Astrocyte of the spinal cord (primary cell): ENCODE measurements around the gene UMPS.

Experiments used
- DNase-seq: peaks from one replicate; pipeline ENCODE4 v3.0.0; 2011; ENCODE audit warnings: low read depth, low spot score
- H3K4me3 ChIP-seq: 2 replicates; pipeline ENCODE4 v1.5.1; 2011; ENCODE audit warnings: low read depth, mild to moderate bottlenecking, low read length, moderate library complexity
- in situ Hi-C: cut with HindIII; loops from 2 replicates; pipeline ENCODE4 v1.10.0; 2017; ENCODE audit warnings: low sequenced_read_pairs
- TF ChIP-seq, protein P1 (sequence below): IDR thresholded peaks from 2 replicates; pipeline ENCODE4 v1.5.1; 2012; ENCODE audit warnings: low read depth, mild to moderate bottlenecking, low read length, inconsistent platforms

Gene UMPS

DNA sequence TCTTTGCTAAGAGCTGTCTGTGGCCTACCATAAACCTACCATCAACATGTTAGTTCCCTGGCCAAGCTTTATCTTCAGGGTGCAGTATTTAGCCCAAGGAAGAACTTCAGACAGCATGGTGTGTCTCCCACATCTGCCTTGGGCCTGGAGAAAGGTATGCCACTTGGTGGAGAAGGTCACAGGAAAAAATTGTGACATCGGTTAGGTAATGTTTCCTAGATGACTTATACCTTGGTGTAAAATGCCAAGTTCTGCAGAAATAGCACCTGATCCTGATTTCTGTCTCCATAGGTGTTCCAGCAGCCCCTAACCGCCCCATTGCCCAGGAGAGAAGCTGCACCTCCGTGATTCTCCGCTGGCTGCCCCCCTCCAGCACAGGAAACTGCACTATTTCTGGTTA, 33.0 kb upstream of the UMPS start:
- no peak overlapping the region for H3K4me3 ChIP-seq
- DNase-seq = no peak
- TF ChIP-seq, protein P1, sequence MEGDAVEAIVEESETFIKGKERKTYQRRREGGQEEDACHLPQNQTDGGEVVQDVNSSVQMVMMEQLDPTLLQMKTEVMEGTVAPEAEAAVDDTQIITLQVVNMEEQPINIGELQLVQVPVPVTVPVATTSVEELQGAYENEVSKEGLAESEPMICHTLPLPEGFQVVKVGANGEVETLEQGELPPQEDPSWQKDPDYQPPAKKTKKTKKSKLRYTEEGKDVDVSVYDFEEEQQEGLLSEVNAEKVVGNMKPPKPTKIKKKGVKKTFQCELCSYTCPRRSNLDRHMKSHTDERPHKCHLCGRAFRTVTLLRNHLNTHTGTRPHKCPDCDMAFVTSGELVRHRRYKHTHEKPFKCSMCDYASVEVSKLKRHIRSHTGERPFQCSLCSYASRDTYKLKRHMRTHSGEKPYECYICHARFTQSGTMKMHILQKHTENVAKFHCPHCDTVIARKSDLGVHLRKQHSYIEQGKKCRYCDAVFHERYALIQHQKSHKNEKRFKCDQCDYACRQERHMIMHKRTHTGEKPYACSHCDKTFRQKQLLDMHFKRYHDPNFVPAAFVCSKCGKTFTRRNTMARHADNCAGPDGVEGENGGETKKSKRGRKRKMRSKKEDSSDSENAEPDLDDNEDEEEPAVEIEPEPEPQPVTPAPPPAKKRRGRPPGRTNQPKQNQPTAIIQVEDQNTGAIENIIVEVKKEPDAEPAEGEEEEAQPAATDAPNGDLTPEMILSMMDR = no peak
- in situ Hi-C loops = no loop called here

DNA sequence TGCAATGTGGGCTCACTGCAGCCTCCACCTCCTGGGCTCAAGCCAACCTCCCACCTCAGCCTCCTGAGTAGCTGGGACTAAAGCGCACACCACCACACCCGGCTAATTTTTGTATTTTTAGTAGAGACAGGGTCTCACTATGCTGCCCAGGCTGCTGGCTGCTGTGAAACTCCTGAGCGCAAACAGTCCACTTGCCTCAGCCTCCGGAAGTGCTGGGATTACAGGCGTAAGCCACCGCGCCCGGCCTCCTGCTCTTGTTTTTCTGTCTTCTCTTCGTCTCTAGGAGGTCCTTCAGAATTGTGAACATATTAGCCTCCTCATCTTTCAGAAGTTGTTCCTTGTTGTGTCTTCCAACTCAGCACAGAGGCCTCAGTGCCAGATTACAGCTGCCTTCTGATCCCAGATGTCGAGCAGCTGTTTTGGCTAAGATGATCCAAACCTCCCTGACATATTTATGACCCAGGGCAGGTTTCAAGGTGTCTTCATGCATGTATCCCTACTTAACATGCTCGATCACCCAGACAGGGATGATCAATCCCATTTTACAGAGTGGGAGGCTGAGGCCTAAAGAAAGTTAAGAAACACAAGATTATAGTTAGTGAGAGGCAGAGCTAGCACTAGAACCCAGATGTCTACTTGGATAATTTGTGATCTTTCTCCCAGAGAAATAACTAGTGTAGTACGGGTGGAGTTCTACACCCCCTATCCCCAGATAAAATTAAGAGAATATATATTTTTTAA, 32.1 kb upstream of the UMPS start:
- TF ChIP-seq, protein P1 = no peak
- no peak for DNase-seq
- in situ Hi-C loops = no loop called here
- no peak overlapping the region for H3K4me3 ChIP-seq

DNA sequence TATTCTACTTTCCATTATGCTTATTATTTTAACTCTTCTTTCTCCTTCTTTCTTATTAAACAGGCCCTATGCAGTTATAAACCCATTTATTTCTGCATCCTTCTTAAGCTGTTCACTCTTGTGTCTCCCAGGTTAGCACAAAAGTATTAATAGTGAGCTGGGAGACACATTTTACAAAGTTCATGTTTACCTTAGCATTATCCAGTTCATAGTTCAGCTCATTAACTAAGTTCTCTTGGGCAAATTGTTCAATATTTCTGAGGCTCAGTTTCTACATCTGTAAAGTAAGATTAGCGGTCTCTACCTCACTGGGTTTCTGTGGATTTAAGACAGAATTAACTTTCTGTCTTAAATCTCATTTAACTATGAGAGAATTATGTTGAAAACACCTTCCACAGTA, 31.2 kb upstream of the UMPS start:
- TF ChIP-seq, protein P1 = no peak
- DNase-seq = no peak
- no peak overlapping the region for H3K4me3 ChIP-seq
- in situ Hi-C loops = no loop called here

- DNase-seq = no peak
- in situ Hi-C loops = no loop called here
- no peak overlapping the region for H3K4me3 ChIP-seq
- TF ChIP-seq, protein P1 = no peak
Measured at GRCh38 chr3:124699686-124700396, 30.4 kb upstream of the UMPS start.

GRCh38 chr3:124700880-124701684, 29.2 kb upstream of the UMPS start:
- peak; percentile 15 for DNase-seq
- in situ Hi-C loops = no loop called here
- TF ChIP-seq, protein P1 = no peak
- H3K4me3 ChIP-seq = no peak overlapping the region

- in situ Hi-C loops = no loop called here
Measured at GRCh38 chr3:124701687-124702086, 28.6 kb upstream of the UMPS start.

More at GRCh38 chr3:124701687-124702086, 28.6 kb upstream of the UMPS start:
- H3K4me3 ChIP-seq = no peak overlapping the region
- TF ChIP-seq, protein P1 = no peak
- peak; percentile 73 for DNase-seq
